MCF 10A (cell line): ENCODE results near the gene DGCR8. TPM values are rescaled to one million over a fixed set of nuclear protein-coding genes. Genes with fewer than 3 reads are reported as not detected.

Experiments
- BruUV-seq: library from RNA; stranded (reverse); fragments of 400-500 nt; replicated peaks from 2 replicates; lab custom pipeline; 2021; lab: Mats Ljungman, UMichigan
- CTCF ChIA-PET: fragments of 300-600 bp; sonication (Branson Sonifier 250); formaldehyde crosslinking; extraction: SDS; loops from one replicate; lab custom pipeline; 2021; ENCODE audit warnings: antibody characterized with exemption, inconsistent platforms; lab: Yijun Ruan, JAX
- POLR2A ChIA-PET: fragments of 300-600, 350-650 bp; sonication (Branson Sonifier 250); formaldehyde crosslinking; extraction: SDS; loops from one replicate; lab custom pipeline; 2020; ENCODE audit warnings: antibody characterized with exemption, inconsistent platforms; lab: Yijun Ruan, JAX
- DNase-seq: peaks from one replicate; pipeline ENCODE4 v3.0.0-alpha.2; 2018; ENCODE audit not compliant: unreplicated experiment
- H3K27ac Mint-ChIP-seq: one replicate; pipeline ENCODE4 v1.8.0; 2022; ENCODE audit warnings: mild to moderate bottlenecking, low read depth, mixed read lengths; ENCODE audit not compliant: unreplicated experiment
- H3K27me3 Mint-ChIP-seq: one replicate; pipeline ENCODE4 v1.8.0; 2022; ENCODE audit warnings: mixed read lengths; ENCODE audit not compliant: insufficient read depth, unreplicated experiment
- H3K36me3 Mint-ChIP-seq: one replicate; pipeline ENCODE4 v1.8.0; 2022; ENCODE audit warnings: mild to moderate bottlenecking, moderate library complexity, mixed read lengths; ENCODE audit not compliant: insufficient read depth, unreplicated experiment
- H3K4me1 Mint-ChIP-seq: one replicate; pipeline ENCODE4 v1.8.0; 2022; ENCODE audit warnings: mixed read lengths; ENCODE audit not compliant: insufficient read depth, unreplicated experiment
- H3K4me3 Mint-ChIP-seq: one replicate; pipeline ENCODE4 v1.8.0; 2022; ENCODE audit warnings: mild to moderate bottlenecking, moderate library complexity, mixed read lengths; ENCODE audit not compliant: unreplicated experiment
- H3K9me3 Mint-ChIP-seq: one replicate; pipeline ENCODE4 v1.8.0; 2022; ENCODE audit warnings: mixed read lengths; ENCODE audit not compliant: unreplicated experiment
- intact Hi-C: fragments of 100-400 bp; cut with micrococcal nuclease; formaldehyde crosslinking; loops from 2 replicates; pipeline ENCODE4 v1.14.1; 2022
- total RNA-seq: library from RNA; stranded (reverse); gene quantifications from 2 replicates; pipeline ENCODE4 v1.2.3, GENCODE V29; 2022
- TF ChIP-seq, protein P1 (sequence below): fragments of 200-600 bp; IDR thresholded peaks from one replicate; pipeline ENCODE4 v1.8.0; 2022; ENCODE audit warnings: antibody characterized with exemption, mild to moderate bottlenecking; ENCODE audit not compliant: unreplicated experiment

DGCR8 gene
- total RNA-seq, 1 experiment from 2014 or later = 40.8 TPM

DNA sequence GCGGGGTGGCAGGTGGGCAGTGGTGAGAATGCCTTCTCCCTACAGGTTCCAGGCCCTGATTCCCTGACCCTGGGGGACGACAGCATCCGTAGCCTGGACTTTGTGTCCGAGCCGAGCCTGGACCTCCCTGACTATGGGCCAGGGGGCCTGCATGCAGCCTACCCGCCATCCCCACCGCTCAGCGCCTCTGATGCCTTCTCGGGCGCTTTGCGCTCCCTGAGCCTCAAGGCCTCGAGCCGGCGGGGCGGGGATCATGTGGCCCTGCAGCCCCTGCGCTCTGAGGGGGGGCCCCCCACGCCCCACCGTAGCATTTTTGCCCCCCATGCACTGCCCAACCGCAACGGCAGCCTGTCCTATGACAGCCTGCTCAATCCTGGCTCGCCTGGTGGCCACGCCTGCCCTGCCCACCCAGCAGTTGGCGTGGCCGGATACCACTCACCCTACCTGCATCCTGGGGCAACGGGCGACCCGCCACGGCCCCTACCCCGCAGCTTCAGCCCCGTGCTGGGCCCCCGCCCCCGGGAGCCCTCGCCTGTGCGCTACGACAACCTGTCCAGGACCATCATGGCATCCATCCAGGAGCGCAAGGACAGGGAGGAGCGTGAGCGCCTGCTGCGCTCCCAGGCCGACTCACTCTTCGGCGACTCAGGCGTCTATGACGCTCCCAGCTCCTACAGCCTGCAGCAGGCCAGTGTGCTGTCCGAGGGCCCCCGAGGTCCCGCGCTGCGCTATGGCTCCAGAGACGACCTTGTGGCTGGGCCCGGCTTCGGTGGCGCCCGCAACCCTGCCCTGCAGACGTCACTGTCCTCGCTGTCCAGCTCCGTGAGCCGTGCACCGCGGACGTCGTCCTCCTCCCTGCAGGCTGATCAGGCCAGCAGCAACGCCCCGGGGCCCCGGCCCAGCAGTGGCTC, 62.9 kb downstream of the DGCR8 start:
- TF ChIP-seq, protein P1, sequence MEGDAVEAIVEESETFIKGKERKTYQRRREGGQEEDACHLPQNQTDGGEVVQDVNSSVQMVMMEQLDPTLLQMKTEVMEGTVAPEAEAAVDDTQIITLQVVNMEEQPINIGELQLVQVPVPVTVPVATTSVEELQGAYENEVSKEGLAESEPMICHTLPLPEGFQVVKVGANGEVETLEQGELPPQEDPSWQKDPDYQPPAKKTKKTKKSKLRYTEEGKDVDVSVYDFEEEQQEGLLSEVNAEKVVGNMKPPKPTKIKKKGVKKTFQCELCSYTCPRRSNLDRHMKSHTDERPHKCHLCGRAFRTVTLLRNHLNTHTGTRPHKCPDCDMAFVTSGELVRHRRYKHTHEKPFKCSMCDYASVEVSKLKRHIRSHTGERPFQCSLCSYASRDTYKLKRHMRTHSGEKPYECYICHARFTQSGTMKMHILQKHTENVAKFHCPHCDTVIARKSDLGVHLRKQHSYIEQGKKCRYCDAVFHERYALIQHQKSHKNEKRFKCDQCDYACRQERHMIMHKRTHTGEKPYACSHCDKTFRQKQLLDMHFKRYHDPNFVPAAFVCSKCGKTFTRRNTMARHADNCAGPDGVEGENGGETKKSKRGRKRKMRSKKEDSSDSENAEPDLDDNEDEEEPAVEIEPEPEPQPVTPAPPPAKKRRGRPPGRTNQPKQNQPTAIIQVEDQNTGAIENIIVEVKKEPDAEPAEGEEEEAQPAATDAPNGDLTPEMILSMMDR = no peak
- no peaks in the 10 kb centered on the region for H3K9me3 Mint-ChIP-seq
- DNase-seq = no peak
- no peaks in the 10 kb centered on the region for H3K4me1 Mint-ChIP-seq
- no peak overlapping the region for H3K4me3 Mint-ChIP-seq
- POLR2A ChIA-PET = no interaction called here
- BruUV-seq = no TSS peak
- intact Hi-C loops = no loop called here
- no peak overlapping the region for H3K27ac Mint-ChIP-seq
- H3K27me3 Mint-ChIP-seq = no peaks in the 10 kb centered on the region
- H3K36me3 Mint-ChIP-seq = peaks cover 13% of the 10 kb centered on the region
- CTCF ChIA-PET = no interaction called here

- no peaks in the 10 kb centered on the region for H3K9me3 Mint-ChIP-seq
- DNase-seq = no peak
- H3K27ac Mint-ChIP-seq = no peak overlapping the region
- H3K27me3 Mint-ChIP-seq = no peaks in the 10 kb centered on the region
- intact Hi-C loops = no loop called here
- peaks cover 13% of the 10 kb centered on the region for H3K36me3 Mint-ChIP-seq
- H3K4me1 Mint-ChIP-seq = no peaks in the 10 kb centered on the region
- TF ChIP-seq, protein P1 = no peak
- ChIA-PET CTCF (no interaction called here), POLR2A (no interaction called here)
- no TSS peak for BruUV-seq
- no peak overlapping the region for H3K4me3 Mint-ChIP-seq
These were observed 64.0 kb downstream of the DGCR8 start for GRCh38 chr22:20143883-20144665.

DNA sequence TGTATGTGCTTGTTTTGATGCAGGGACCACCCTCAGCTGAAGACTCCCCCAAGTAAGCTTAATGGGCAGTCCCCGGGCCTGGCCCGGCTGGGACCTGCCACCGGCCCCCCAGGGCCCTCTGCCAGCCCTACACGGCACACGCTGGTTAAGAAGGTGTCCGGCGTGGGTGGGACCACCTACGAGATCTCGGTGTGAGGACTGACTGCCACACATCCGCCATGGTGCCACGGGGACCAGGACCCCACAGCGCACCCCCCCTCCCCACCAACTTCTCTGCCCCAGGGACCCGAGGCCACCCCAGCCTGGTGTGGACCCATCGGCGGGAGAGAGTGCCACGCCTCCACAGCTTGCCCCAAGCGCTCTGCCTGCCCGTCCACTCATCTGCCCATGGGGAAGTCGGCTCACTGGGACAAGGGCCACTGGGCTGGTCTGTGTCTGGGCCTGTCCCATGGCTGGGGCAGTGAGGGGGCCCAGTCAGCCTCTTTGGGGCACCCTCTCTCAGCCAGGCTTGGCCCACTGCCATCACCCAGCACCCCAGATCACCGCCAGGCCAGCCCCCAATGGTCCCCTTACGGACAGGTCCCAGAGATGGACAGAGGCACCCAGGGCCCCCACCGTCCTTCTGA, 65.3 kb downstream of the DGCR8 start:
- BruUV-seq = no TSS peak
- H3K4me1 Mint-ChIP-seq = no peaks in the 10 kb centered on the region
- H3K27ac Mint-ChIP-seq = no peak overlapping the region
- no peaks in the 10 kb centered on the region for H3K9me3 Mint-ChIP-seq
- intact Hi-C loops = no loop called here
- CTCF ChIA-PET = no interaction called here
- TF ChIP-seq, protein P1 = no peak
- H3K27me3 Mint-ChIP-seq = no peaks in the 10 kb centered on the region
- H3K36me3 Mint-ChIP-seq = peaks cover 6% of the 10 kb centered on the region
- POLR2A ChIA-PET = no interaction called here
- H3K4me3 Mint-ChIP-seq = no peak overlapping the region
- DNase-seq = no peak

- H3K9me3 Mint-ChIP-seq = no peaks in the 10 kb centered on the region
- TF ChIP-seq, protein P1 = no peak
- no peaks in the 10 kb centered on the region for H3K4me1 Mint-ChIP-seq
- POLR2A ChIA-PET = no interaction called here
- BruUV-seq = no TSS peak
- H3K4me3 Mint-ChIP-seq = no peak overlapping the region
- peaks cover 6% of the 10 kb centered on the region for H3K36me3 Mint-ChIP-seq
- CTCF ChIA-PET = no interaction called here
- intact Hi-C loops = no loop called here
- DNase-seq = no peak
- no peaks in the 10 kb centered on the region for H3K27me3 Mint-ChIP-seq
- H3K27ac Mint-ChIP-seq = no peak overlapping the region
These were observed 65.8 kb downstream of the DGCR8 start for GRCh38 chr22:20145832-20146223.
